ENCODE results near the gene TM6SF1.

DNA sequence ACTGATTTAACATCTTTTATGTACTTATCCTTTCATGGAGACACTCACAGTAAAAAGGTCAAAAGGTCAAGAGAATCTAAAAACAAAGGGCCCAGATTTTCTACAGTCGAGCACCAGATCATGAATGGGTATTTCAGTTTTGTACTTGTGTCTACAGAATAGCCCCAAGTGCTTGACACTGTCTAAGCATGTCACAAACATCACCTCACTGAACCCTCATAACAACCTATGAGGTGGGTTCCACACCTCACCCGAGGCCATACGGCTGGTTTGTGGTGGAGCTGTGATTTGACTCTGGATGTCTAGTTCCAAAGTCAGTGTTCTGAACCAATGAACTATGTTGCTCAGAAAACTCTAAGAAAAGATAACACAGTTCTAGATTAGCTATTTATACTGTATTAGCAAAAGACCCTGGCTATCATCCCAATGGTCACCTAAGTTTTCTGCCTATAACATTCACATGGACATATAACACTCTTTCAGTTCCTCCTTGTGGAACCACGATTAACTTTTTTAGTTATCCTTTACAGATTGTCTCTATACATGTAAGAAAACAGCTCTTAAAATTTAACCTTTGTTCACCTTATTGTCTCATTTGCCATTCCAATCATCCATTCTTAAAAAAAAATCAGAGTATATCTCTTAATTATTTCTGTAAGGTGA, 25.5 kb downstream of the TM6SF1 start:
- TF ChIP-seq, protein P1, sequence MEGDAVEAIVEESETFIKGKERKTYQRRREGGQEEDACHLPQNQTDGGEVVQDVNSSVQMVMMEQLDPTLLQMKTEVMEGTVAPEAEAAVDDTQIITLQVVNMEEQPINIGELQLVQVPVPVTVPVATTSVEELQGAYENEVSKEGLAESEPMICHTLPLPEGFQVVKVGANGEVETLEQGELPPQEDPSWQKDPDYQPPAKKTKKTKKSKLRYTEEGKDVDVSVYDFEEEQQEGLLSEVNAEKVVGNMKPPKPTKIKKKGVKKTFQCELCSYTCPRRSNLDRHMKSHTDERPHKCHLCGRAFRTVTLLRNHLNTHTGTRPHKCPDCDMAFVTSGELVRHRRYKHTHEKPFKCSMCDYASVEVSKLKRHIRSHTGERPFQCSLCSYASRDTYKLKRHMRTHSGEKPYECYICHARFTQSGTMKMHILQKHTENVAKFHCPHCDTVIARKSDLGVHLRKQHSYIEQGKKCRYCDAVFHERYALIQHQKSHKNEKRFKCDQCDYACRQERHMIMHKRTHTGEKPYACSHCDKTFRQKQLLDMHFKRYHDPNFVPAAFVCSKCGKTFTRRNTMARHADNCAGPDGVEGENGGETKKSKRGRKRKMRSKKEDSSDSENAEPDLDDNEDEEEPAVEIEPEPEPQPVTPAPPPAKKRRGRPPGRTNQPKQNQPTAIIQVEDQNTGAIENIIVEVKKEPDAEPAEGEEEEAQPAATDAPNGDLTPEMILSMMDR (conservative IDR thresholded peaks at IDR 0.05 in 1 of 2, IDR thresholded peaks at IDR 0.05 in 1 of 2; ENCODE audit: low read depth in 1 of 2, low read length in 2 of 2) = no peak
- TF ChIP-seq EZH2 (IDR thresholded peaks at IDR 0.05; ENCODE audit: low read length, missing control alignments) = no peak

Data from fibroblast of lung (primary cell).